HepG2 (cell line): ENCODE data around the gene DDC. TPM values are rescaled to one million over a fixed set of nuclear protein-coding genes. Genes with fewer than 3 reads are reported as not detected.

Experiments used
- ATAC-seq: fragments of 200-7000 bp; cut with Tn5 transposase; 3 replicates; pipeline ENCODE4 v1.9.1; 2020; ENCODE audit warnings: mild to moderate bottlenecking, moderate library complexity
- BruUV-seq: library from RNA; stranded (reverse); fragments of 400-500 nt; replicated peaks from 2 replicates; lab custom pipeline; 2021; lab: Mats Ljungman, UMichigan
- CTCF ChIA-PET: fragments of 300-600 bp; formaldehyde crosslinking; extraction: SDS; loops from one replicate; lab custom pipeline; 2021; ENCODE audit warnings: low total read pairs, inconsistent platforms, low intra/inter-chr PET ratio; lab: Yijun Ruan, JAX
- POLR2A ChIA-PET: fragments of 350-600 bp; sonication (Branson Sonifier 250); formaldehyde crosslinking; loops from one replicate; lab custom pipeline; 2020; ENCODE audit warnings: antibody characterized with exemption, inconsistent platforms; lab: Yijun Ruan, JAX
- DNase-seq: peaks from one replicate; pipeline ENCODE4 v3.0.0-alpha.2; 2015; ENCODE audit warnings: low spot score
- FAIRE-seq: peaks from 3 replicates; lab custom pipeline; 2011; peaks lifted over from hg19 to GRCh38; lab: Jason Lieb, UNC
- H2AFZ ChIP-seq: one replicate; pipeline ENCODE4 v1.6.1; 2011; ENCODE audit warnings: low read length, inconsistent platforms
- H3K27ac ChIP-seq: fragments of 300-600 bp; 3 replicates; pipeline ENCODE4 v1.8.0; 2011; ENCODE audit warnings: mixed run types, mild to moderate bottlenecking, mixed read lengths, low read length, inconsistent platforms; ENCODE audit not compliant: insufficient read depth; ENCODE audit errors: extremely low read length
- H3K27me3 ChIP-seq, 2 experiments: fragments of 200-600 bp in 1 of 2; 2 replicates in 1 of 2; 3 replicates in 1 of 2; pipeline versions ENCODE4 v1.6.0 to v1.8.0; 2011; ENCODE audit warnings: low read length in 2 of 2, mild to moderate bottlenecking in 2 of 2, moderate library complexity in 2 of 2, inconsistent platforms in 1 of 2; ENCODE audit not compliant: insufficient read depth in 2 of 2, control insufficient read depth in 1 of 2
- H3K36me3 ChIP-seq, 2 experiments: fragments of 200-600 bp in 1 of 2; replicated peaks in 1 of 2; 2 replicates in 1 of 2; 3 replicates in 1 of 2; pipeline versions ENCODE4 v1.5.1 to v1.8.0; 2011; ENCODE audit warnings: low read length in 2 of 2, inconsistent platforms in 1 of 2; ENCODE audit not compliant: insufficient read depth in 2 of 2, control insufficient read depth in 1 of 2
- H3K4me1 ChIP-seq: 2 replicates; pipeline ENCODE4 v1.5.1; 2012; ENCODE audit warnings: low read length, inconsistent platforms; ENCODE audit not compliant: insufficient read depth
- H3K4me2 ChIP-seq: 2 replicates; pipeline ENCODE4 v1.6.0; 2011; ENCODE audit warnings: low read depth, low read length, inconsistent platforms
- H3K4me3 ChIP-seq, 3 experiments: fragments of 200-600 bp in 1 of 3; sonication (generic), shearing (Covaris generic) in 1 of 3; replicated peaks in 1 of 3; 2 replicates each; pipeline ENCODE4 v1.5.1; 2011 to 2016; ENCODE audit warnings: low read length in 3 of 3, inconsistent platforms in 2 of 3, low read depth in 2 of 3, mild to moderate bottlenecking in 2 of 3, control low read depth in 1 of 3, mixed read lengths in 1 of 3; ENCODE audit not compliant: insufficient read depth in 1 of 3
- H3K79me2 ChIP-seq: one replicate; pipeline ENCODE4 v1.6.1; 2011; ENCODE audit warnings: low read length, inconsistent platforms; ENCODE audit not compliant: insufficient read depth
- H3K9ac ChIP-seq: 2 replicates; pipeline ENCODE4 v1.6.0; 2011; ENCODE audit warnings: mild to moderate bottlenecking, low read depth, low read length, inconsistent platforms; ENCODE audit not compliant: insufficient read depth
- H3K9me3 ChIP-seq: 2 replicates; pipeline ENCODE4 v1.5.1; 2012; ENCODE audit warnings: mild to moderate bottlenecking, low read length
- H4K20me1 ChIP-seq: 2 replicates; pipeline ENCODE4 v1.6.0; 2011; ENCODE audit warnings: inconsistent platforms, mild to moderate bottlenecking, low read length, moderate library complexity; ENCODE audit not compliant: insufficient read depth
- AKAP8 ChIP-seq: sonication (generic); formaldehyde crosslinking; IDR thresholded peaks from 2 replicates; pipeline ENCODE4 v1.5.1; 2020; ENCODE audit warnings: mild to moderate bottlenecking, missing genetic modification reagents
- HMG20B ChIP-seq: conservative IDR thresholded peaks from 2 replicates; pipeline ENCODE4 v1.6.1; 2016; ENCODE audit warnings: missing genetic modification reagents, missing compliant biosample characterization
- HMGXB3 ChIP-seq: sonication (generic); formaldehyde crosslinking; IDR thresholded peaks from 2 replicates; pipeline ENCODE4 v1.4.0; 2020; ENCODE audit warnings: missing genetic modification reagents, borderline replicate concordance
- HNRNPUL1 ChIP-seq: fragments of 200-400 bp; formaldehyde crosslinking; IDR thresholded peaks from 2 replicates; pipeline ENCODE4 v1.6.1; 2017; ENCODE audit warnings: low read depth, mild to moderate bottlenecking, low read length, moderate library complexity
- SKI ChIP-seq: fragments of 450-650 bp; IDR thresholded peaks from one replicate; pipeline ENCODE4 v1.6.1; 2018; ENCODE audit warnings: mild to moderate bottlenecking; ENCODE audit not compliant: partially characterized antibody
- SMC3 ChIP-seq: IDR thresholded peaks from 2 replicates; pipeline ENCODE4 v1.6.1; 2011; ENCODE audit warnings: low read length, improper control_type of control experiment
- SNAPC2 ChIP-seq: sonication (generic); formaldehyde crosslinking; IDR thresholded peaks from 2 replicates; pipeline ENCODE4 v1.8.1; 2022; ENCODE audit warnings: mild to moderate bottlenecking, missing genetic modification reagents
- TRAFD1 ChIP-seq: sonication (generic); formaldehyde crosslinking; IDR thresholded peaks from 2 replicates; pipeline ENCODE4 v1.5.1; 2020; ENCODE audit warnings: missing genetic modification reagents, mild to moderate bottlenecking, borderline replicate concordance
- U2AF2 ChIP-seq: fragments of 200-400 bp; formaldehyde crosslinking; IDR thresholded peaks from 2 replicates; pipeline ENCODE4 v1.6.1; 2017; ENCODE audit warnings: low read depth, mild to moderate bottlenecking, low read length
- ZBTB14 ChIP-seq: sonication (generic); formaldehyde crosslinking; IDR thresholded peaks from 2 replicates; pipeline ENCODE4 v1.4.0; 2020; ENCODE audit warnings: missing genetic modification reagents
- ZGPAT ChIP-seq: IDR thresholded peaks from 2 replicates; pipeline ENCODE4 v1.6.1; 2016; ENCODE audit warnings: mild to moderate bottlenecking
- ZNF224 ChIP-seq: sonication (generic); formaldehyde crosslinking; IDR thresholded peaks from 2 replicates; pipeline ENCODE4 v1.5.0; 2020; ENCODE audit warnings: mild to moderate bottlenecking, missing genetic modification reagents
- ZNF414 ChIP-seq: sonication (generic); formaldehyde crosslinking; IDR thresholded peaks from 2 replicates; pipeline ENCODE4 v1.5.0; 2020; ENCODE audit warnings: missing genetic modification reagents
- ZNF572 ChIP-seq: sonication (generic); formaldehyde crosslinking; IDR thresholded peaks from 2 replicates; pipeline ENCODE4 v1.5.1; 2020; ENCODE audit warnings: mild to moderate bottlenecking, missing genetic modification reagents
- ZNF652 ChIP-seq: IDR thresholded peaks from 2 replicates; pipeline ENCODE4 v1.6.1; 2016; ENCODE audit warnings: low read depth, borderline replicate concordance
- WGBS: methylation state at CpG from one replicate; pipeline ENCODE4 v1.1.6; 2017; ENCODE audit warnings: low lambda C conversion rate; 5-methylcytosine and 5-hydroxymethylcytosine counted together
- in situ Hi-C: cut with HindIII; loops from 2 replicates; pipeline ENCODE4 v1.10.0; 2017; ENCODE audit warnings: low pct_unique_long_range_greater_than_20kb; ENCODE audit not compliant: extremely low pct_ligation_motif_present
- intact Hi-C: fragments of 100-400 bp; cut with micrococcal nuclease; formaldehyde crosslinking; loops from one replicate; pipeline ENCODE4 v1.10.0; 2022; ENCODE audit not compliant: unreplicated experiment
- polyA plus RNA-seq, 8 experiments: library from polyadenylated mRNA; depleted of rRNA in 3 of 8; stranded (reverse) in 7 of 8; unstranded in 1 of 8; fragments of >200 nt; fragmentation: Illumina TruSeq in 4 of 8; extraction: Trizol in 4 of 8; gene quantifications; 2 replicates each; pipeline versions ENCODE4 v1.2.1 to v1.2.3, GENCODE V29; 2011 to 2016; ENCODE audit warnings: low read depth in 4 of 8, missing spikeins in 1 of 8, mixed read lengths in 1 of 8; ENCODE audit not compliant: insufficient read depth in 1 of 8
- total RNA-seq, 5 experiments: library from RNA; depleted of rRNA; stranded (reverse); fragments of >200 nt; fragmentation: Illumina TruSeq; extraction: Trizol; gene quantifications; 2 replicates each; pipeline ENCODE4 v1.2.3, GENCODE V29; 2016; ENCODE audit warnings: low read depth in 1 of 5

DDC gene
- total and polyA plus RNA-seq, 2 of the 13 experiments (the other 11 are each of a cell fraction or from before 2014, with no cell fraction given) = 11.7 to 93.3 TPM

- no peak overlapping the region for H2AFZ ChIP-seq
- FAIRE-seq = no peak
- in situ Hi-C loops (no loop called here), intact Hi-C loops (no loop called here)
- ChIA-PET CTCF (no interaction called here), POLR2A (no interaction called here)
- no peak overlapping the region for H3K9ac ChIP-seq
- 98% methylated on average over 4 of the region's 4 CpGs for WGBS
- H3K36me3 ChIP-seq = peaks cover 3 to 4% of the 10 kb centered on the region in 2 experiments; a peak in 2 of 5 replicates
- H3K4me2 ChIP-seq = no peak overlapping the region
- DNase-seq = no peak
- no peak overlapping the region for H3K27ac ChIP-seq
- H3K4me3 ChIP-seq = no peak overlapping the region
- no peaks in the 10 kb centered on the region for H3K79me2 ChIP-seq
- H3K4me1 ChIP-seq = peaks cover 9% of the 10 kb centered on the region; the same call in 1 of the 2 replicates
- H3K9me3 ChIP-seq = no peaks in the 10 kb centered on the region
- no peak for ATAC-seq
- BruUV-seq = no TSS peak
- H3K27me3 ChIP-seq = no peaks in the 10 kb centered on the region
- no peaks in the 10 kb centered on the region for H4K20me1 ChIP-seq
- TF ChIP-seq HNRNPUL1 (no peak), ZNF652 (CRISPR knock-in tag) (no peak), U2AF2 (no peak), HMGXB3 (CRISPR knock-in tag) (no peak), SKI (no peak), SMC3 (no peak), SNAPC2 (CRISPR knock-in tag) (no peak), AKAP8 (CRISPR knock-in tag) (no peak), ZNF572 (CRISPR knock-in tag) (no peak), ZNF414 (CRISPR knock-in tag) (no peak), HMG20B (CRISPR knock-in tag) (no peak), TRAFD1 (CRISPR knock-in tag) (no peak), ZNF224 (CRISPR knock-in tag) (no peak), ZBTB14 (CRISPR knock-in tag) (no peak), ZGPAT (CRISPR knock-in tag) (no peak)
Observed at GRCh38 chr7:50480797-50481196, 84.4 kb downstream of the DDC start.
